ENCODE results near the gene KRT40.

DNA sequence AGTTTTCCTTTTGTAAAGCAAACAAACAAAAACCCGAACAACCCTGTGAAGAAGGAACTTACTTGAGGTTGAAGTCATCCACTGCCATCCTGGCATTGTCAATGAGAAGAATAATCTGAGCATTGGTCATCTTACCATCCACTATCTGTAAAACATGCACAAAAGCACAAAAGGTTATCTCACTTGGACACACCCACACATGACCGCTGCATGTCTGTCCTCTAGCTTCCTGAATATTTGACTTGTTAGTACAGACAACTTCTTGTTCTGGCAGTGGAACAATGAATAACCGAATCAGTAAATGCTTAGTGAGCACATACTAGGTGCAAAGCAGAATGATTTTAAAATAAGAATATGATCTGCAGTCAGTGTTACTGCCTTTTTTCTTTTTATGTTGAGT is 52.8 kb downstream of the KRT40 start:
- TF ChIP-seq, protein P1, sequence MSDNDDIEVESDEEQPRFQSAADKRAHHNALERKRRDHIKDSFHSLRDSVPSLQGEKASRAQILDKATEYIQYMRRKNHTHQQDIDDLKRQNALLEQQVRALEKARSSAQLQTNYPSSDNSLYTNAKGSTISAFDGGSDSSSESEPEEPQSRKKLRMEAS (IDR thresholded peaks at IDR 0.05; ENCODE audit: insufficient read depth, insufficient read length), result no peak
- TF ChIP-seq, protein P2, sequence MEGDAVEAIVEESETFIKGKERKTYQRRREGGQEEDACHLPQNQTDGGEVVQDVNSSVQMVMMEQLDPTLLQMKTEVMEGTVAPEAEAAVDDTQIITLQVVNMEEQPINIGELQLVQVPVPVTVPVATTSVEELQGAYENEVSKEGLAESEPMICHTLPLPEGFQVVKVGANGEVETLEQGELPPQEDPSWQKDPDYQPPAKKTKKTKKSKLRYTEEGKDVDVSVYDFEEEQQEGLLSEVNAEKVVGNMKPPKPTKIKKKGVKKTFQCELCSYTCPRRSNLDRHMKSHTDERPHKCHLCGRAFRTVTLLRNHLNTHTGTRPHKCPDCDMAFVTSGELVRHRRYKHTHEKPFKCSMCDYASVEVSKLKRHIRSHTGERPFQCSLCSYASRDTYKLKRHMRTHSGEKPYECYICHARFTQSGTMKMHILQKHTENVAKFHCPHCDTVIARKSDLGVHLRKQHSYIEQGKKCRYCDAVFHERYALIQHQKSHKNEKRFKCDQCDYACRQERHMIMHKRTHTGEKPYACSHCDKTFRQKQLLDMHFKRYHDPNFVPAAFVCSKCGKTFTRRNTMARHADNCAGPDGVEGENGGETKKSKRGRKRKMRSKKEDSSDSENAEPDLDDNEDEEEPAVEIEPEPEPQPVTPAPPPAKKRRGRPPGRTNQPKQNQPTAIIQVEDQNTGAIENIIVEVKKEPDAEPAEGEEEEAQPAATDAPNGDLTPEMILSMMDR (IDR thresholded peaks at IDR 0.05; ENCODE audit: extremely low read depth in 1 of 2, insufficient read depth in 1 of 2, low read depth in 1 of 2, low read length in 2 of 2), result no peak
